Mesendoderm (in vitro differentiated cells): ENCODE measurements around the gene RASGRP3. TPM values are rescaled to one million over a fixed set of nuclear protein-coding genes. Genes with fewer than 3 reads are reported as not detected.

ENCODE experiments used
- DNase-seq: peaks from one replicate; pipeline ENCODE4 v3.0.0; 2013
- H2AK5ac ChIP-seq: 2 replicates; pipeline ENCODE4 v1.6.1; 2013; ENCODE audit warnings: low read length, inconsistent platforms
- H2BK120ac ChIP-seq: 2 replicates; pipeline ENCODE4 v1.6.1; 2013; ENCODE audit warnings: low read depth, mild to moderate bottlenecking, low read length, moderate library complexity, mixed read lengths
- H2BK15ac ChIP-seq: replicated peaks from 2 replicates; pipeline ENCODE4 v1.6.1; 2013; ENCODE audit warnings: low read depth, mild to moderate bottlenecking, moderate library complexity
- H2BK5ac ChIP-seq: 2 replicates; pipeline ENCODE4 v1.6.1; 2013; ENCODE audit warnings: low read length, inconsistent platforms
- H3K18ac ChIP-seq: 2 replicates; pipeline ENCODE4 v1.6.1; 2013; ENCODE audit warnings: mild to moderate bottlenecking, low read length, mixed read lengths
- H3K23ac ChIP-seq: one replicate; pipeline ENCODE4 v1.6.1; 2013; ENCODE audit warnings: low read length
- H3K27ac ChIP-seq: 2 replicates; pipeline ENCODE4 v1.5.1; 2013; ENCODE audit warnings: low read depth, mild to moderate bottlenecking, inconsistent platforms, low read length, moderate library complexity
- H3K27me3 ChIP-seq: 2 replicates; pipeline ENCODE4 v1.6.1; 2013; ENCODE audit warnings: low read length, control low read depth, mild to moderate bottlenecking, inconsistent platforms; ENCODE audit not compliant: insufficient read depth, poor library complexity
- H3K36me3 ChIP-seq: 2 replicates; pipeline ENCODE4 v1.6.1; 2013; ENCODE audit warnings: low read length, inconsistent platforms; ENCODE audit not compliant: control insufficient read depth, insufficient read depth
- H3K4ac ChIP-seq: one replicate; pipeline ENCODE4 v1.6.1; 2013; ENCODE audit warnings: low read depth, mild to moderate bottlenecking, low read length, moderate library complexity
- H3K4me1 ChIP-seq: 2 replicates; pipeline ENCODE4 v1.6.1; 2013; ENCODE audit warnings: low read depth, low read length, inconsistent platforms; ENCODE audit not compliant: control insufficient read depth
- H3K4me2 ChIP-seq: 2 replicates; pipeline ENCODE4 v1.6.1; 2013; ENCODE audit warnings: low read length
- H3K4me3 ChIP-seq: 2 replicates; pipeline ENCODE4 v1.5.1; 2013; ENCODE audit warnings: mild to moderate bottlenecking, low read length
- H3K56ac ChIP-seq: one replicate; pipeline ENCODE4 v1.6.1; 2013; ENCODE audit warnings: low read length
- H3K79me1 ChIP-seq: 2 replicates; pipeline ENCODE4 v1.6.1; 2013; ENCODE audit warnings: low read length, inconsistent platforms
- H3K79me2 ChIP-seq: 2 replicates; pipeline ENCODE4 v1.6.1; 2013; ENCODE audit warnings: mild to moderate bottlenecking, low read length; ENCODE audit not compliant: control insufficient read depth, insufficient read depth
- H3K9ac ChIP-seq: 2 replicates; pipeline ENCODE4 v1.6.1; 2013; ENCODE audit warnings: low read length, inconsistent platforms
- H4K5ac ChIP-seq: one replicate; pipeline ENCODE4 v1.6.1; 2013; ENCODE audit warnings: low read length
- H4K8ac ChIP-seq: one replicate; pipeline ENCODE4 v1.6.1; 2013; ENCODE audit warnings: low read depth, mild to moderate bottlenecking, control low read depth, low read length, moderate library complexity
- WGBS: extraction: QIAGEN DNeasy Blood & Tissue Kit; methylation state at CpG from one replicate; pipeline ENCODE4 v1.1.7; 2013; ENCODE audit warnings: low lambda C conversion rate, missing lambda C conversion rate; ENCODE audit not compliant: insufficient coverage; ENCODE audit errors: extremely low coverage; 5-methylcytosine and 5-hydroxymethylcytosine counted together
- polyA plus RNA-seq, 2 experiments: library from polyadenylated mRNA; stranded (reverse); fragments of 200-250 nt; gene quantifications; one replicate each; pipeline ENCODE4 v1.2.3, GENCODE V29; 2013

Gene RASGRP3, protein sequence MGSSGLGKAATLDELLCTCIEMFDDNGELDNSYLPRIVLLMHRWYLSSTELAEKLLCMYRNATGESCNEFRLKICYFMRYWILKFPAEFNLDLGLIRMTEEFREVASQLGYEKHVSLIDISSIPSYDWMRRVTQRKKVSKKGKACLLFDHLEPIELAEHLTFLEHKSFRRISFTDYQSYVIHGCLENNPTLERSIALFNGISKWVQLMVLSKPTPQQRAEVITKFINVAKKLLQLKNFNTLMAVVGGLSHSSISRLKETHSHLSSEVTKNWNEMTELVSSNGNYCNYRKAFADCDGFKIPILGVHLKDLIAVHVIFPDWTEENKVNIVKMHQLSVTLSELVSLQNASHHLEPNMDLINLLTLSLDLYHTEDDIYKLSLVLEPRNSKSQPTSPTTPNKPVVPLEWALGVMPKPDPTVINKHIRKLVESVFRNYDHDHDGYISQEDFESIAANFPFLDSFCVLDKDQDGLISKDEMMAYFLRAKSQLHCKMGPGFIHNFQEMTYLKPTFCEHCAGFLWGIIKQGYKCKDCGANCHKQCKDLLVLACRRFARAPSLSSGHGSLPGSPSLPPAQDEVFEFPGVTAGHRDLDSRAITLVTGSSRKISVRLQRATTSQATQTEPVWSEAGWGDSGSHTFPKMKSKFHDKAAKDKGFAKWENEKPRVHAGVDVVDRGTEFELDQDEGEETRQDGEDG
- 0.55 TPM for polyA plus RNA-seq (2013, experiment 1 of 2)
- 0.29 TPM for polyA plus RNA-seq (2013, experiment 2 of 2)

GRCh38 chr2:33476131-33476792 is at the start of gene RASGRP3:
TSS of gene RASGRP3 (plus strand) at chr2:33476649. CDS start at chr2:33515137, 38,488 bp downstream.
- H2BK15ac ChIP-seq = no peak within 1 kb of the TSS
- H3K56ac ChIP-seq = peak within 1 kb of the TSS; percentile 68
- H3K79me2 ChIP-seq = no peaks in the 10 kb centered on the region
- H3K23ac ChIP-seq = no peak within 1 kb of the TSS
- no peak within 1 kb of the TSS for H4K8ac ChIP-seq
- no CpG with 5 or more reads among the region's 18 CpGs for WGBS
- no peak within 1 kb of the TSS for H2BK120ac ChIP-seq
- H3K18ac ChIP-seq = peak within 1 kb of the TSS; percentile 56
- DNase-seq = peak; percentile 53
- peak within 1 kb of the TSS; percentile 43 for H2BK5ac ChIP-seq
- no peak within 1 kb of the TSS for H3K27ac ChIP-seq
- H3K36me3 ChIP-seq = no peaks in the 10 kb centered on the region
- no peak within 1 kb of the TSS for H2AK5ac ChIP-seq
- no peaks in the 10 kb centered on the region for H3K27me3 ChIP-seq
- H3K4me1 ChIP-seq = peaks cover 5% of the 10 kb centered on the region
- H3K4me2 ChIP-seq = peak within 1 kb of the TSS; percentile 9
- H3K9ac ChIP-seq = peak within 1 kb of the TSS; percentile 8
- H4K5ac ChIP-seq = no peak within 1 kb of the TSS
- H3K4ac ChIP-seq = no peak within 1 kb of the TSS
- no peak within 1 kb of the TSS for H3K4me3 ChIP-seq
- no peaks in the 10 kb centered on the region for H3K79me1 ChIP-seq

DNA sequence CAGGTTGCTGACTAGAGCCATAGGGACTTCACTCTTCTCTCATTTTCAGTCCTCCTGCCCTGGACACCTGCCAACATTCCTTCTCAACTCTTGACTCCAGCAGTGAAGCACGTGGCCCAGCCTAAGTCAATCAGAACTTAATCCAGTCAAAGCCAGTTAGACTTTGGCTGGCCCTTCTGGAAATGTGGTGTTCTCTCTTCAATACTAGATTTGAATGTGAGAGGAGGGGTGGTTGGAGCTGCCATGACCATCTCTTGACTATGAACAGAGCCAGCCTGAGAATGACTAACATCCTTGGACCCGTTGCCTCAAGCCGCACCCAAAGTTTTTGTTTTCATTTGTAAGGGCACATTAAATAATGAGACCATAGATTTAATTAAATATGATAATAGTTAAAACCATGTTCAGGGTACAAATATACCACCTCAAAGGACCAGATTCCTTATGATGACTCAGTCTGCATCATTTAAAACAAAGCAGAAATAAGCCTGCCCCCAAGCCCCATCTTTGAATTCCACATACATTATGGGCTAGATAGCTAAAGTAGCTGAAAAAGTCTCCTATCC is 49.7 kb upstream of the RASGRP3 start:
- DNase-seq = no peak

DNA sequence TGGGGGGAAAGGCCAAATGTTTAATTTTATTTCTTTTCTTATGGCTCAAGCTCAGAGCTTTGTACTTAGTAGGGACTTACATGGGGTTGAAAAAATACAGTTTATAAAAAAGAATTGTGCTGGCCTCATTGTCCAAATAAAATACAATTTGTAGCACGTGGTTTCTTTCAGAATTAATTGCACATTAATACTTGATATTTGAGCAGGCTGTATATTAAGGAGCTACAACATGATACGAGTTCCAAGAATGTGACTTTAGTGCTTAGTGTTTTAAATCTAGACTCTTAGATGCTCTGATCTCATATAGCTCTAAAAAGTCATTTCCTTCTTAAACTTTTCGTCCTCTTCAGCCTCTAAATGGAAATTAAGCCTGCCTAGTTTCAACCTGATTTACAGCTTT is 46.4 kb upstream of the RASGRP3 start:
- Histone ChIP-seq H3K4me3 (no peak overlapping the region), H3K4me2 (no peak overlapping the region), H4K5ac (no peak overlapping the region), H2BK5ac (no peak overlapping the region), H3K36me3 (no peaks in the 10 kb centered on the region), H3K9ac (no peak overlapping the region), H3K27ac (no peak overlapping the region), H3K4me1 (no peaks in the 10 kb centered on the region), H4K8ac (no peak overlapping the region), H3K23ac (no peak overlapping the region), H2BK15ac (no peak overlapping the region), H2BK120ac (no peak overlapping the region), H3K4ac (no peak overlapping the region), H3K79me2 (no peaks in the 10 kb centered on the region), H3K18ac (no peak overlapping the region), H3K27me3 (no peaks in the 10 kb centered on the region), H3K79me1 (no peaks in the 10 kb centered on the region), H2AK5ac (no peak overlapping the region), H3K56ac (no peak overlapping the region)
- no peak for DNase-seq
- no CpG with 5 or more reads among the region's 3 CpGs for whole genome bisulfite sequencing

More for the DNA sequence above, 49.7 kb upstream of the RASGRP3 start:
- no peak overlapping the region for H3K56ac ChIP-seq
- H3K4ac ChIP-seq = no peak overlapping the region
- H3K4me3 ChIP-seq = no peak overlapping the region
- H3K36me3 ChIP-seq = no peaks in the 10 kb centered on the region
- H3K79me1 ChIP-seq = no peaks in the 10 kb centered on the region
- no peak overlapping the region for H2AK5ac ChIP-seq
- H3K79me2 ChIP-seq = no peaks in the 10 kb centered on the region
- no peak overlapping the region for H2BK15ac ChIP-seq
- no peak overlapping the region for H2BK120ac ChIP-seq
- no peak overlapping the region for H3K9ac ChIP-seq
- H2BK5ac ChIP-seq = no peak overlapping the region
- H3K4me2 ChIP-seq = no peak overlapping the region
- no peak overlapping the region for H4K5ac ChIP-seq
- no peaks in the 10 kb centered on the region for H3K27me3 ChIP-seq
- H3K18ac ChIP-seq = no peak overlapping the region
- H4K8ac ChIP-seq = no peak overlapping the region
- no peak overlapping the region for H3K27ac ChIP-seq
- H3K4me1 ChIP-seq = no peaks in the 10 kb centered on the region
- no CpG with 5 or more reads among the region's 3 CpGs for WGBS
- no peak overlapping the region for H3K23ac ChIP-seq

- Histone ChIP-seq H3K9ac (no peak overlapping the region), H3K27ac (no peak overlapping the region), H3K27me3 (no peaks in the 10 kb centered on the region), H3K79me1 (no peaks in the 10 kb centered on the region), H3K79me2 (no peaks in the 10 kb centered on the region), H3K4me2 (no peak overlapping the region), H2BK120ac (no peak overlapping the region), H3K56ac (no peak overlapping the region), H3K4me3 (no peak overlapping the region), H4K8ac (no peak overlapping the region), H4K5ac (no peak overlapping the region), H3K18ac (no peak overlapping the region), H3K4ac (no peak overlapping the region), H2AK5ac (no peak overlapping the region), H2BK5ac (no peak overlapping the region), H3K23ac (no peak overlapping the region), H3K4me1 (no peaks in the 10 kb centered on the region), H3K36me3 (no peaks in the 10 kb centered on the region), H2BK15ac (no peak overlapping the region)
- DNase-seq = no peak
- WGBS = no CpG with 5 or more reads among the region's 1 CpG
Measured at GRCh38 chr2:33430856-33431255, 45.6 kb upstream of the RASGRP3 start.

DNA sequence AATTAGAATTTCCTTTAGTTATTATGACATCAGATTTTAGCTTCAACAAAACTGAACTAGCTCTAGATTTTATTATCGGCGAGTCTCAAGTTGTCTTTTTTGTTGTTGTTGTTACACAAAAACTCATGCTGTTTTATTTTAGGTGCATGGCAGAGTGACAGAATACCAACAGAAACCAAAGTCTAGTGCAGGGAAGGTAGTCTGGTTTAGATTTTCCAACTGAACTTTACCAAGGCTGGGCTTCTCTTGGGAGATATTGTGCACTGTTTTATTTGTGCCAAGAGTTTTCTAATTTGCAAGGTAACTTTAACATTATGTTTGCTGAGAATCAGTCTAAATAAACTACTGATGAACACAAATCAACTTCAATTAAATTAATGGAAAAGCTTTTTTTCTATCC is 43.6 kb upstream of the RASGRP3 start:
- no peak overlapping the region for H4K5ac ChIP-seq
- no peak overlapping the region for H3K23ac ChIP-seq
- no peak for DNase-seq
- H3K56ac ChIP-seq = no peak overlapping the region
- H3K27ac ChIP-seq = no peak overlapping the region
- H2BK15ac ChIP-seq = no peak overlapping the region
- H3K18ac ChIP-seq = no peak overlapping the region
- H4K8ac ChIP-seq = no peak overlapping the region
- H3K27me3 ChIP-seq = no peaks in the 10 kb centered on the region
- no peak overlapping the region for H2BK5ac ChIP-seq
- no peak overlapping the region for H3K4me2 ChIP-seq
- H3K79me1 ChIP-seq = no peaks in the 10 kb centered on the region
- H2AK5ac ChIP-seq = no peak overlapping the region
- H3K9ac ChIP-seq = no peak overlapping the region
- no peaks in the 10 kb centered on the region for H3K79me2 ChIP-seq
- H2BK120ac ChIP-seq = no peak overlapping the region
- no peaks in the 10 kb centered on the region for H3K4me1 ChIP-seq
- H3K4ac ChIP-seq = no peak overlapping the region
- no peak overlapping the region for H3K4me3 ChIP-seq
- H3K36me3 ChIP-seq = no peaks in the 10 kb centered on the region
- no CpG with 5 or more reads among the region's 2 CpGs for WGBS
